Mammary epithelial cell (primary cell): ENCODE data around the gene RANGRF.

Experiments used
- CTCF ChIP-seq, 2 donors: IDR thresholded peaks in 1 of 2; conservative IDR thresholded peaks in 1 of 2; 2 replicates each; pipeline ENCODE4 v1.5.1; 2011 to 2012; ENCODE audit warnings: inconsistent platforms in 2 of 2, low read length in 2 of 2, mild to moderate bottlenecking in 2 of 2, control low read depth in 1 of 2, low read depth in 1 of 2; ENCODE audit not compliant: insufficient read depth in 1 of 2; ENCODE audit errors: extremely low read depth in 1 of 2
- EZH2 ChIP-seq: IDR thresholded peaks from 2 replicates; pipeline ENCODE4 v1.6.1; 2012; ENCODE audit warnings: low read length, inconsistent platforms, borderline replicate concordance

DNA sequence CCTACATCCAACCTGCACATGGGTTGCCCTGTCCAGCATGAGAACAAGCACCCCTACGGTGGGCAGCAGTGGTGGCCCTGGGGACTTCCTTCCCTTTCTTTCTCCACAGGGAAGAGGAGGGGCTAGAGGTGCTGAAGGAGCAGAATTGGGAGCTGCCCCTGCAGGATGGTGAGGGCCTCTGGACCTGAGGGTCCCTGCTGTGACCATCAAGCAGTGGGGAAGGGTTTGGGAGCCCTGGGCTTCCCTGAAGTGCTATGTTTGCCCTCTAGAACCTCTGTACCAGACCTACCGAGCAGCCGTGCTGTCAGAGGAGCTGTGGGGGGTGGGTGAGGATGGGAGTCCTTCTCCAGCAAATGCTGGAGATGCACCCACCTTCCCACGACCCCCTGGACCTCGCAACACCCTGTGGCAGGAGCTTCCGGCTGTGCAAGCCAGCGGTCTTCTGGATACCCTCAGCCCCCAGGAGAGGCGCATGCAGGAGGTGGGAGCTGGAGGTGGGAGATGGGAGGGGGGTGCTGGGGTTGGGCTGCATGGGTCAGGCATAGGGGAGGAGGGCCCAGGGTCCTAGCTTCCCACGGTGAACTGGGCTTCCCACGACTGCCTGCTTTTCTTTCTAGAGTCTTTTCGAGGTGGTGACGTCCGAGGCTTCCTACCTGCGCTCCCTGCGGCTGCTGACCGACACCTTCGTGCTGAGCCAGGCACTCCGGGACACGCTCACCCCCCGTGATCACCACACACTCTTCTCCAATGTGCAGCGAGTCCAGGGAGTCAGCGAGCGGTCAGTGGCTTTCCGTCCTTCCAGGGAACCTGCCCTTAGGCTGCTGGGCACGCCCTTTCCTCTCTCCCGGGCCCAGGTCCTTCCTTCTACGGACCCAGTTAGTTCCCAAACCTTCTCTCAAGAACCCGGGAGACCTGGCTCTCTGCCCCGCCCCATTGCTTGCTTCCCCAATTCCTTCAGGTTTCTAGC lies 26.6 kb downstream of the RANGRF start:
- TF ChIP-seq CTCF (conservative IDR thresholded peaks at IDR 0.05 in 1 of 2, IDR thresholded peaks at IDR 0.05 in 1 of 2; ENCODE audit: extremely low read depth in 1 of 2, insufficient read depth in 1 of 2, low read depth in 1 of 2, low read length in 2 of 2) (no peak), EZH2 (no peak)
